GM12878 (cell line): ENCODE results near the gene TIMM29. TPM values are rescaled to one million over a fixed set of nuclear protein-coding genes. Genes with fewer than 3 reads are reported as not detected.

Experiments used
- ATAC-seq: fragments of 200-7000 bp; cut with Tn5 transposase; 3 replicates; pipeline ENCODE4 v1.9.1; 2020; ENCODE audit warnings: mild to moderate bottlenecking, moderate library complexity
- BruUV-seq: library from RNA; stranded (reverse); fragments of 400-500 nt; replicated peaks from 2 replicates; lab custom pipeline; 2021; lab: Mats Ljungman, UMichigan
- CTCF ChIA-PET: fragments of 300-600 bp; sonication (Branson Sonifier 250); formaldehyde crosslinking; extraction: SDS; loops from one replicate; lab custom pipeline; 2021; ENCODE audit warnings: inconsistent platforms; lab: Yijun Ruan, JAX
- POLR2A ChIA-PET: fragments of 350-600 bp; formaldehyde crosslinking; extraction: SDS; loops from one replicate; lab custom pipeline; 2021; ENCODE audit warnings: inconsistent platforms; lab: Charles Lee
- RAD21 ChIA-PET: fragments of 300-600 bp; sonication (Branson Sonifier 250); formaldehyde crosslinking; loops from one replicate; lab custom pipeline; 2023; ENCODE audit warnings: antibody characterized with exemption; ENCODE audit not compliant: unreplicated experiment; lab: Charles Lee
- SMC1A ChIA-PET: fragments of 300-600 bp; sonication (Branson Sonifier 250); formaldehyde crosslinking; loops from one replicate; lab custom pipeline; 2023; ENCODE audit not compliant: unreplicated experiment, uncharacterized antibody; lab: Charles Lee
- DNase-seq: peaks from one replicate; pipeline ENCODE4 v3.0.0-alpha.2; 2011; ENCODE audit warnings: low read depth, low spot score
- FAIRE-seq: peaks from 3 replicates; lab custom pipeline; 2011; peaks lifted over from hg19 to GRCh38; lab: Jason Lieb, UNC
- H2AFZ ChIP-seq: 2 replicates; pipeline ENCODE4 v1.6.0; 2011; ENCODE audit warnings: low read depth, low read length, control low read depth; ENCODE audit not compliant: control insufficient read depth
- H3K27ac ChIP-seq: 2 replicates; pipeline ENCODE4 v1.5.1; 2011; ENCODE audit warnings: control low read depth; ENCODE audit not compliant: control insufficient read depth, insufficient read depth
- H3K27me3 ChIP-seq, 2 experiments: replicated peaks in 1 of 2; 2 replicates each; pipeline versions ENCODE4 v1.6.0 to v1.6.1; 2011; ENCODE audit warnings: low read length in 1 of 2; ENCODE audit not compliant: control insufficient read depth in 2 of 2, insufficient read depth in 2 of 2
- H3K36me3 ChIP-seq, 2 experiments: 2 replicates each; pipeline ENCODE4 v1.5.1; 2011; ENCODE audit warnings: low read length in 1 of 2; ENCODE audit not compliant: control insufficient read depth in 2 of 2, insufficient read depth in 2 of 2
- H3K4me1 ChIP-seq: 2 replicates; pipeline ENCODE4 v1.6.1; 2011; ENCODE audit warnings: mild to moderate bottlenecking, low read length, moderate library complexity, mixed read lengths; ENCODE audit not compliant: control insufficient read depth, insufficient read depth
- H3K4me2 ChIP-seq: 2 replicates; pipeline ENCODE4 v1.6.0; 2011; ENCODE audit warnings: control low read depth; ENCODE audit not compliant: control insufficient read depth, insufficient read depth
- H3K4me3 ChIP-seq: fragments of 200-600 bp; sonication (generic); 2 replicates; pipeline ENCODE4 v1.5.1; 2016
- H3K79me2 ChIP-seq: 2 replicates; pipeline ENCODE4 v1.6.0; 2011; ENCODE audit warnings: low read length; ENCODE audit not compliant: control insufficient read depth, insufficient read depth
- H3K9ac ChIP-seq: 2 replicates; pipeline ENCODE4 v1.8.0; 2011; ENCODE audit warnings: low read length, control low read depth, mixed read lengths; ENCODE audit not compliant: control insufficient read depth, insufficient read depth
- H3K9me3 ChIP-seq: replicated peaks from 3 replicates; pipeline ENCODE4 v1.5.1; 2011; ENCODE audit warnings: mild to moderate bottlenecking, low read length; ENCODE audit not compliant: control insufficient read depth, insufficient read depth
- H4K20me1 ChIP-seq: 2 replicates; pipeline ENCODE4 v1.6.0; 2011; ENCODE audit not compliant: control insufficient read depth, insufficient read depth
- ASH2L ChIP-seq: fragments of 300-600, 200-600 bp; sonication (generic); IDR thresholded peaks from 2 replicates; pipeline ENCODE4 v1.6.1; 2017; ENCODE audit warnings: low read depth, mild to moderate bottlenecking, borderline replicate concordance
- EGR1 ChIP-seq, 2 experiments: IDR thresholded peaks; 1 replicate in 1 of 2; 2 replicates in 1 of 2; pipeline ENCODE4 v1.6.1; 2011 to 2012; ENCODE audit warnings: low read depth in 2 of 2, low read length in 2 of 2, borderline replicate concordance in 1 of 2, mild to moderate bottlenecking in 1 of 2, moderate library complexity in 1 of 2
- IKZF1 ChIP-seq: fragments of 450-650 bp; conservative IDR thresholded peaks from 2 replicates; pipeline ENCODE4 v1.6.1; 2017; ENCODE audit warnings: antibody characterized with exemption, mild to moderate bottlenecking
- MAX ChIP-seq: IDR thresholded peaks from 2 replicates; pipeline ENCODE4 v1.6.1; 2012; ENCODE audit warnings: low read depth, low read length, improper control_type of control experiment
- POLR2A ChIP-seq: IDR thresholded peaks from 2 replicates; pipeline ENCODE4 v1.6.1; 2011; ENCODE audit warnings: low read depth, mild to moderate bottlenecking, low read length
- RFX5 ChIP-seq: IDR thresholded peaks from 2 replicates; pipeline ENCODE4 v1.6.1; 2011; ENCODE audit warnings: low read depth, low read length, improper control_type of control experiment
- WGBS: methylation state at CpG from one replicate; pipeline ENCODE4 v1.1.6; 2016; ENCODE audit warnings: low lambda C conversion rate; ENCODE audit not compliant: insufficient replicate concordance, insufficient coverage; ENCODE audit errors: missing lambda C conversion rate; 5-methylcytosine and 5-hydroxymethylcytosine counted together
- in situ Hi-C: fragments of 300-500 bp; cut with MboI; formaldehyde crosslinking; loops from 9 replicates; pipeline ENCODE4 v1.14.3; 2018; ENCODE audit warnings: mixed read lengths
- intact Hi-C: fragments of 100-400 bp; cut with micrococcal nuclease; formaldehyde crosslinking; loops from one replicate; pipeline ENCODE4 v1.14.2; 2022; ENCODE audit not compliant: unreplicated experiment
- polyA plus RNA-seq, 11 experiments: library from polyadenylated mRNA; depleted of rRNA in 4 of 11; unstranded in 6 of 11; stranded (reverse) in 5 of 11; fragments of >200 nt; fragmentation: Nextera tagmentation in 4 of 11; fragmentation: Illumina TruSeq in 1 of 11; extraction: Ambion mirVana in 4 of 11; extraction: Trizol in 1 of 11; gene quantifications; 1 replicate in 1 of 11; 2 replicates in 10 of 11; pipeline versions ENCODE4 v1.2.1 to v1.2.3, GENCODE V29; 2011 to 2016; ENCODE audit warnings: inconsistent platforms in 2 of 11, missing spikeins in 2 of 11, low read depth in 1 of 11
- total RNA-seq, 4 experiments: library from RNA; depleted of rRNA in 3 of 4; stranded (reverse); fragments of >200 nt in 3 of 4; fragmentation: Illumina TruSeq in 1 of 4; extraction: Trizol in 1 of 4; gene quantifications; 2 replicates each; pipeline versions ENCODE4 v1.2.1 to v1.2.3, GENCODE V29; 2013 to 2021

TIMM29 gene
- total and polyA plus RNA-seq, 10 of the 15 experiments (the other 5 are each of a cell fraction or from before 2014, with no cell fraction given), result 2.4 to 27.9 (median 13.5) TPM

- 93% methylated on average over 18 of the region's 19 CpGs for WGBS
Observed at GRCh38 chr19:10915130-10916091, 13.2 kb upstream of the TIMM29 start.

DNA sequence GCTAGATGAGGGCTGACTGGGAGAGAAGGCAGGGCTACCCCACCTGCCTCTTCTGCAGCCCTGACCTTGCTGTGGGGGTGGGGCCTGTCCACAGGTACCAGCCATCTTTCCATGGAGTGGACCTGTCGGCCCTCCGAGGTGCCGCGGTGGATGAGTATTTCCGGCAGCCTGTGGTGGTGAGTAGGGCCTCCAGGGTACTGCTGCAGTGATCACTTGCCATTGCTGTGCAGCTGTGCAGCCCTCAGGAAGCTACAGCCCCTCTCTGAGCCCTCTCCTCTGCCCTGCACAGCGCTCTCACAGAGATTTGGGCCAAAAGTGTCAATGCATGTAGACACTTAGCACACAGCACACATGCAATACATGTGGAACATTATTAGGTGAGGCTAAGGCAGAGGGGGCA lies 12.0 kb upstream of the TIMM29 start:
- no peak overlapping the region for H2AFZ ChIP-seq
- peaks cover 12 to 51% of the 10 kb centered on the region in 2 experiments for H3K36me3 ChIP-seq
- in situ Hi-C loops (no loop called here), intact Hi-C loops (no loop called here)
- H3K4me3 ChIP-seq, result no peak overlapping the region
- no peaks in the 10 kb centered on the region for H3K9me3 ChIP-seq
- no peak overlapping the region for H3K27ac ChIP-seq
- FAIRE-seq (no peak), ATAC-seq (no peak), DNase-seq (no peak)
- ChIA-PET RAD21 (interaction anchor here (1.6 kb wide), 1 partner anchor 28 kb away, joined by 5 read pairs; no protein-coding TSS in a partner anchor), SMC1A (interaction anchor here (0.9 kb wide), 1 partner anchor 44 kb away, joined by 3 read pairs; no protein-coding TSS in a partner anchor), POLR2A (no interaction called here), CTCF (interaction anchor here (0.7 kb wide), 1 partner anchor 20 kb away, joined by 4 read pairs; no protein-coding TSS in a partner anchor)
- no peaks in the 10 kb centered on the region for H3K4me1 ChIP-seq
- BruUV-seq, result no TSS peak
- no peak overlapping the region for H3K4me2 ChIP-seq
- no peaks in the 10 kb centered on the region for H3K27me3 ChIP-seq
- no peaks in the 10 kb centered on the region for H3K79me2 ChIP-seq
- no peaks in the 10 kb centered on the region for H4K20me1 ChIP-seq
- H3K9ac ChIP-seq, result no peak overlapping the region
- WGBS, result 95% methylated on average over 6 of the region's 6 CpGs
- no peak for TF ChIP-seq IKZF1
- 0 out of 2 replicates have a peak, but pooled peaks have one; percentile 3 for TF ChIP-seq POLR2A

More at GRCh38 chr19:10915130-10916091, 13.2 kb upstream of the TIMM29 start:
- DNase-seq (no peak), ATAC-seq (no peak)
- Histone ChIP-seq H2AFZ (no peak overlapping the region), H3K9me3 (no peaks in the 10 kb centered on the region), H3K27me3 (no peaks in the 10 kb centered on the region), H3K27ac (no peak overlapping the region), H4K20me1 (no peaks in the 10 kb centered on the region)
- CTCF ChIA-PET, result no interaction called here
- intact Hi-C loops, result no loop called here
- TF ChIP-seq EGR1 (IDR thresholded peaks at IDR 0.05; ENCODE audit: borderline replicate concordance in 1 of 2, low read depth in 2 of 2, low read length in 2 of 2) (no peak), MAX (no peak), RFX5 (no peak), ASH2L (no peak)
- TF ChIP-seq, all 136 proteins: peak for 0
- Histone ChIP-seq H3K79me2 (no peaks in the 10 kb centered on the region), H3K4me2 (no peak overlapping the region), H3K9ac (no peak overlapping the region), H3K4me3 (no peak overlapping the region), H3K36me3 (peaks cover 12 to 48% of the 10 kb centered on the region in 2 experiments), H3K4me1 (no peaks in the 10 kb centered on the region)
- ChIA-PET RAD21 (no interaction called here), SMC1A (no interaction called here), POLR2A (no interaction called here)
- no peak for FAIRE-seq
- in situ Hi-C loops, result no loop called here
- BruUV-seq, result no TSS peak
